PC-9 (cell line): ENCODE measurements around the gene AUTS2. TPM values are rescaled to one million over a fixed set of nuclear protein-coding genes. Genes with fewer than 3 reads are reported as not detected.

Source experiments
- BruUV-seq: library from RNA; stranded (reverse); fragments of 400-500 nt; replicated peaks from 2 replicates; lab custom pipeline; 2021; lab: Mats Ljungman, UMichigan
- CTCF ChIA-PET: fragments of 300-600 bp; sonication (Branson Sonifier 250); formaldehyde crosslinking; loops from one replicate; lab custom pipeline; 2022; ENCODE audit warnings: antibody characterized with exemption; lab: Charles Lee
- POLR2A ChIA-PET: fragments of 300-600 bp; sonication (Branson Sonifier 250); formaldehyde crosslinking; loops from one replicate; lab custom pipeline; 2022; ENCODE audit warnings: antibody characterized with exemption; ENCODE audit not compliant: unreplicated experiment; lab: Charles Lee
- DNase-seq, 2 experiments: peaks; one replicate each; pipeline versions ENCODE4 v3.0.0 to v3.0.0-alpha.2; 2015 to 2022; ENCODE audit warnings: mixed read lengths in 1 of 2
- H2AFZ ChIP-seq: fragments of 200-600 bp; sonication (generic); 2 replicates; pipeline ENCODE4 v1.8.1; 2017; ENCODE audit warnings: antibody characterized with exemption
- H3F3A ChIP-seq: fragments of 200-600 bp; sonication (generic); 2 replicates; pipeline ENCODE4 v1.8.1; 2017; ENCODE audit warnings: antibody characterized with exemption, mild to moderate bottlenecking, low read depth; ENCODE audit not compliant: insufficient read depth
- H3K27ac ChIP-seq: fragments of 200-600 bp; sonication (generic); 2 replicates; pipeline ENCODE4 v1.6.1; 2016; ENCODE audit warnings: mixed run types
- H3K27me3 ChIP-seq: fragments of 200-600 bp; sonication (generic); 2 replicates; pipeline ENCODE4 v1.6.1; 2016; ENCODE audit warnings: low read depth, mixed run types; ENCODE audit not compliant: insufficient read depth
- H3K36me3 ChIP-seq: fragments of 200-600 bp; sonication (generic); 2 replicates; pipeline ENCODE4 v1.6.1; 2016; ENCODE audit warnings: low read depth, mixed run types
- H3K4me1 ChIP-seq: fragments of 200-600 bp; sonication (generic); replicated peaks from 2 replicates; pipeline ENCODE4 v1.6.1; 2016; ENCODE audit warnings: mixed run types; ENCODE audit not compliant: insufficient read depth
- H3K4me2 ChIP-seq: fragments of 200-600 bp; sonication (generic); 2 replicates; pipeline ENCODE4 v1.6.1; 2017; ENCODE audit warnings: mixed run types
- H3K4me3 ChIP-seq: fragments of 200-600 bp; sonication (generic); 2 replicates; pipeline ENCODE4 v1.6.1; 2016; ENCODE audit warnings: mixed run types
- H3K79me2 ChIP-seq: fragments of 200-600 bp; sonication (generic); 2 replicates; pipeline ENCODE4 v1.6.1; 2017; ENCODE audit warnings: low read depth, mixed run types
- H3K9me2 ChIP-seq: fragments of 200-600 bp; sonication (generic); 2 replicates; pipeline ENCODE4 v1.8.1; 2017; ENCODE audit warnings: mild to moderate bottlenecking; ENCODE audit not compliant: insufficient read depth
- H3K9me3 ChIP-seq: fragments of 200-600 bp; sonication (generic); 2 replicates; pipeline ENCODE4 v1.8.1; 2016; ENCODE audit warnings: low read depth; ENCODE audit not compliant: insufficient read depth
- H4K20me1 ChIP-seq: fragments of 200-600 bp; sonication (generic); 2 replicates; pipeline ENCODE4 v1.8.1; 2017; ENCODE audit not compliant: insufficient read depth
- EZH2 ChIP-seq: fragments of 200-600 bp; sonication (generic); IDR thresholded peaks from 2 replicates; pipeline ENCODE4 v1.8.0; 2017; ENCODE audit warnings: antibody characterized with exemption, low read depth
- intact Hi-C: fragments of 100-400 bp; cut with micrococcal nuclease; formaldehyde crosslinking; loops from one replicate; pipeline ENCODE4 v1.10.0; 2022; ENCODE audit not compliant: unreplicated experiment
- total RNA-seq: library from RNA; stranded (reverse); gene quantifications from 2 replicates; pipeline ENCODE4 v1.2.3, GENCODE V29; 2021
- TF ChIP-seq, protein P1 (sequence below): fragments of 200-600 bp; sonication (generic); conservative IDR thresholded peaks from 2 replicates; pipeline ENCODE4 v1.6.1; 2017; ENCODE audit warnings: mixed run types, antibody characterized with exemption, mild to moderate bottlenecking, moderate library complexity

Gene AUTS2
- total RNA-seq, 1 experiment from 2014 or later = not detected

DNA sequence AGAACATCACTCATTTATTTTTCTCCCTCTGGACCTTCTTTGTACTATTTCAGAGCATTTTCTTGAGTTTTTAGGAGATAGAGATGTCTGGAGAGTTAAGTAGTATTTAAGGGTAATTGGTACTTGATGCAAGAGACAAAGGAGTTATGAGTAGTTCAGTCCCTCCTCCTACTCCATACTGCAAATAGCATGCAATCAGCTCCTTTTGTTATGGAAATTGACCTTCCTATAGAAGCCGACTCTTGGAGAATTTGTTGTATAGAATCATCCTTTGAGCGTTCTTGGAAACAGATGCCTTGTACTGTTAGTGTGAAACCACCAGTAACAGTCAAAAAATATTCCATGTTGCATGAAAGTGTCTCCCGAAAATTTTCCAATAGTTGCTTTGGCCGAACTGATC, 1105.5 kb downstream of the AUTS2 start:
- ChIA-PET CTCF (interaction anchor here (0.5 kb wide), 1 partner anchor 1824 kb away, joined by 3 read pairs; no protein-coding TSS in a partner anchor), POLR2A (no interaction called here)
- no peak overlapping the region for H3K4me3 ChIP-seq
- H3F3A ChIP-seq = no peaks in the 10 kb centered on the region
- BruUV-seq = no TSS peak
- no peaks in the 10 kb centered on the region for H3K36me3 ChIP-seq
- H2AFZ ChIP-seq = no peak overlapping the region
- H3K4me2 ChIP-seq = no peak overlapping the region
- no peaks in the 10 kb centered on the region for H3K9me3 ChIP-seq
- no peak for DNase-seq
- no peaks in the 10 kb centered on the region for H3K4me1 ChIP-seq
- H3K9me2 ChIP-seq = no peaks in the 10 kb centered on the region
- no peak for TF ChIP-seq EZH2
- TF ChIP-seq, protein P1, sequence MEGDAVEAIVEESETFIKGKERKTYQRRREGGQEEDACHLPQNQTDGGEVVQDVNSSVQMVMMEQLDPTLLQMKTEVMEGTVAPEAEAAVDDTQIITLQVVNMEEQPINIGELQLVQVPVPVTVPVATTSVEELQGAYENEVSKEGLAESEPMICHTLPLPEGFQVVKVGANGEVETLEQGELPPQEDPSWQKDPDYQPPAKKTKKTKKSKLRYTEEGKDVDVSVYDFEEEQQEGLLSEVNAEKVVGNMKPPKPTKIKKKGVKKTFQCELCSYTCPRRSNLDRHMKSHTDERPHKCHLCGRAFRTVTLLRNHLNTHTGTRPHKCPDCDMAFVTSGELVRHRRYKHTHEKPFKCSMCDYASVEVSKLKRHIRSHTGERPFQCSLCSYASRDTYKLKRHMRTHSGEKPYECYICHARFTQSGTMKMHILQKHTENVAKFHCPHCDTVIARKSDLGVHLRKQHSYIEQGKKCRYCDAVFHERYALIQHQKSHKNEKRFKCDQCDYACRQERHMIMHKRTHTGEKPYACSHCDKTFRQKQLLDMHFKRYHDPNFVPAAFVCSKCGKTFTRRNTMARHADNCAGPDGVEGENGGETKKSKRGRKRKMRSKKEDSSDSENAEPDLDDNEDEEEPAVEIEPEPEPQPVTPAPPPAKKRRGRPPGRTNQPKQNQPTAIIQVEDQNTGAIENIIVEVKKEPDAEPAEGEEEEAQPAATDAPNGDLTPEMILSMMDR = no peak
- no peaks in the 10 kb centered on the region for H4K20me1 ChIP-seq
- H3K27ac ChIP-seq = no peak overlapping the region
- H3K79me2 ChIP-seq = no peaks in the 10 kb centered on the region
- intact Hi-C loops = no loop called here
- H3K27me3 ChIP-seq = peaks cover 74% of the 10 kb centered on the region

DNA sequence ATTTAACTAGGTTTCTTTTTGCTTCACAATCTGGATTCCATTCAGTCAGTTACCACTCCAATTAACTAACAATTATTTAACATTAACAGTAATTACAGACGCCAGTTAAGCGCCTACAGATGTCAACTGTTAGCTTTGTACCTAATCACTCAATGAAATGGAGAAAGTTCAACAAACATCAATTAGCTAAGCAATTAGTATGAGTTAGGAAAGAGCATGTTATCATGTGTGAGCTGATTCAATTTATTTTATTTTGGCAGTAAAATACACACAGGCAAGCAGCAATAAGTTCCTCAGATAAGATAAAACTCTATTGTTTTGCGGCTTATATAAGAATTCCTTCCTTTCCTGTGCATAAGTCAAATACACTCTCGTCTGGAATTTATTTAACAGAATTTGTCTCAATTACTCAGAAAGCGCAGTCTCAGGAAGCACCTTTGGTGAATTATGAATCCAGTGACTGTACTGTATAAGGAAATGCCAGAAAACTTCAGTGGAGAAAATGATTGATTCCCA, 1106.6 kb downstream of the AUTS2 start:
- CTCF ChIA-PET = no interaction called here
- TF ChIP-seq, protein P1 = no peak
- no peak for TF ChIP-seq EZH2
- Histone ChIP-seq H3K9me3 (no peaks in the 10 kb centered on the region), H2AFZ (no peak overlapping the region), H3K27me3 (peaks cover 70% of the 10 kb centered on the region), H3K27ac (no peak overlapping the region), H3K79me2 (no peaks in the 10 kb centered on the region), H4K20me1 (no peaks in the 10 kb centered on the region), H3K4me1 (no peaks in the 10 kb centered on the region), H3K9me2 (no peaks in the 10 kb centered on the region), H3K4me3 (no peak overlapping the region), H3K36me3 (no peaks in the 10 kb centered on the region), H3K4me2 (no peak overlapping the region), H3F3A (no peaks in the 10 kb centered on the region)
- BruUV-seq = no TSS peak
- DNase-seq = no peak
- POLR2A ChIA-PET = no interaction called here
- intact Hi-C loops = no loop called here

DNA sequence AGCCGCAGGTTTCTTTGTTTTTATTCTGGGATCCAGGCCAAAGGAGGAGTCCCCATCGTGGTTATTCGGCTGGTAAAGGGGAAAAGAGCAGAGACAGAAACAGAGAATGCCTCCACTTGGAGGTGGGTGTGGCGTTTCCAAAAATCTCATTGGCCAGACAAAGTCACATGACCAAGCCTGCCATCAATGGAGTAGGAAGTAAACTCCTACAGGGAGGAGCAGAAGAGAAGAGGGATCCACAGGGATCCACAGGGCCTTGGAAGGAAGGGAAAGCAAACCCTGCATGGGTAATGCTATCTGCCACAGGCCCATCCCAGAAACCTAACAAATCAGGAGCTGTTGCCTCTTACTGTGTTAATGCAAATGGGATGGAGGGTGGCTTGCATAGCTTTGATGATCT, 1107.9 kb downstream of the AUTS2 start:
- ChIA-PET CTCF (no interaction called here), POLR2A (no interaction called here)
- intact Hi-C loops = no loop called here
- Histone ChIP-seq H3K4me3 (no peak overlapping the region), H3K9me2 (no peaks in the 10 kb centered on the region), H3F3A (no peaks in the 10 kb centered on the region), H3K27me3 (peaks cover 59% of the 10 kb centered on the region), H3K36me3 (no peaks in the 10 kb centered on the region), H3K79me2 (no peaks in the 10 kb centered on the region), H3K4me1 (no peaks in the 10 kb centered on the region), H3K27ac (no peak overlapping the region), H3K4me2 (no peak overlapping the region), H4K20me1 (no peaks in the 10 kb centered on the region), H2AFZ (no peak overlapping the region), H3K9me3 (no peaks in the 10 kb centered on the region)
- TF ChIP-seq EZH2 = no peak
- TF ChIP-seq, protein P1 = no peak
- BruUV-seq = no TSS peak
- DNase-seq = no peak
